GM21515 (cell line): ENCODE data around the gene PHKA2.

ENCODE experiments used
- ATAC-seq: cut with Tn5 transposase; IDR thresholded peaks from one replicate; pipeline ENCODE4 v1.9.1; 2021; ENCODE audit not compliant: unreplicated experiment

PHKA2 gene

DNA sequence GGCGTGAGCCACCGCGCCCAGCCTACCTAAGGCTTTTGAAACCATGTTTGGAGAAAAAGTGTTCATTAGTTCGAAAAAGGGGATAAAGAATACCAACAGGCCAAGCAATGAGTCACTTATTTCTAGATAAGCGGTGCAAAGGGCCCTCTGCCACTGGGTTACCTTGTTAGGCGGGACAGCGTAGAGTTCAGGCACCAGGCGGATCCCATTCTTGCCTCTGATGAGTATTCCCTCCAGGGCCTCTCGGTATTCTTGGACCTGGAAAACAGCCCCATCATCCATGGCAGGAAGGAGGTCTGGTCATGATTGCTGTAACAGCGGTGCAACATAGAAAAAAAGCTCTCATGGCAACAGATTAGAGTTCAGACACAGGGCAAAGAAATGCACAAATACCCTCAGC is 48.0 kb downstream of the PHKA2 start:
- no peak for ATAC-seq

GRCh38 chrX:18934708-18935107 is 49.2 kb downstream of the PHKA2 start:
- no peak for ATAC-seq

- no peak for ATAC-seq
Measured at GRCh38 chrX:18933617-18934016, 50.3 kb downstream of the PHKA2 start.

GRCh38 chrX:18931972-18932371 is 51.9 kb downstream of the PHKA2 start:
- no peak for ATAC-seq

DNA sequence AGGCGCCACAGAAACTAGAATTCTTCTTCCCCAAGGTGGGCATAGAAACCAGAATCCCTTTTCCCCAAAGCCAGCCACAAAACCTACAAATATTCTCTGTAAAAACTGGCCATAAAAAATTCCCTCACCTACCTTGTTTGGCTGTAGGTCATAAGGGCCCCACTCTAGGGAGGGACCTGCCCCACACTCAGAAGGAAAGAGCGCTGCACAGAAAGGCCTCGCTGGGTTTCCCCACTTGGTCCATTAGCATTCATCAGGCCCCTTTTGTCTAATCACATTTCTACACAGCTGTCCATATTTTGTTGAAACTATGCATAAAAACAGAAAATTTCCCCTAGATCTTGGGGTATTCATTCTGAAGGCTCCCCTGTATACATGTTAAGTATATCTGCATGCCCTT is 54.1 kb downstream of the PHKA2 start:
- ATAC-seq = no peak

DNA sequence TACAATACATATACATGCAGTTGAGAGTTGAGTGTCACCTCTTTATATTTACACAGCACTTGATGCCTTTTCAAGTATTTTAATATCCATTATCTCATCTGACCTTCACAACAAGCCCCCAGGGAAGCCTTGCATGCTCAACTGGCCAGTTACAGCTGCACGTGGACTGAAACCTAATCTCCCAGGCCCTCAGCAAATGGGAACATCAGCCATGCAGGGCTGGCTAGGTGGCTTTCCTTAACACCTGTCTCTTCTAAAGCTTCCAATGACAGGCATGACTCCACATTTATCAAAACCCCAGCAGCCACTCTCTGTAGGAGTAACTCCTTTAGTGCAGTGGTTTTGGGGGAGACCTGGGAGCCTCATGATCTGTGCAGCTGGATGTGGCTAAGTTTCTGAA is 56.4 kb downstream of the PHKA2 start:
- no peak for ATAC-seq

GRCh38 chrX:18924507-18925088 is 59.3 kb downstream of the PHKA2 start:
- no peak for ATAC-seq

DNA sequence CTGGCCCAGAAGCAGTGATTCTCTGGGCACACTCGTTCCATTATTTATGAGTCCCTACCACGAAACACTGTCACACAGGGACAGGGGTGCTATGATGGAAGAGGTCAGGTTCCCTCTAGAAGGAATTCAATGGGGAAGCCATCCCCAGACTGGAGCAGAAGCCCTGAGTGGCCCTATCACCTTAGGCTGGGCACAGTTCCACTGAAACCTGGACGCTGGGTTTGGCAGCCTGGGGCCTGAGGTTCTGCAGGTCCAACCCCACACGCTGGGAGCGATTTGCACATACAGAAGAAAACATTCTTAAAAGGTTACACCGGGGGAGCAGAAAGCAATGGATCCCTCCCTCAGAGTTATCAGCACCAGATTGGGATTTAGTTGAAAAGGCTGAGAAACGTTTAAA is 63.3 kb downstream of the PHKA2 start:
- ATAC-seq = no peak

DNA sequence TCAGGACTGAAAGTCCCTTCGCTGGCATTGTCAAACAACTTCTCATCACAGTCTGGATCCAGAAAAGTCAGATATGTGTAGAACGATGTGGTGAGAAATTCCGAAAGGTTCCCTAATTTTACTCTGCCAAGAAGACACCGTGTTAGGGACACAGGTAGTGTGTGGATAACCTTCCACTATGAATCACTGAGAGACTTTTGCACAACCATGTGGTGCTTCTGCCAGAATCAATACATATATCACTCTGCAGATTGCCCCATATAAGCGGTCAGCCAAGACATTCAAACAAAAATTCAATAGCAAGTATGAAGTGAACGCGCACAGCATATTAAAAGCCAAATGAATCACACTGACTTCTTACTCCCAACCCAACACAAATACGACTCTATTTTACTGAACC is 63.8 kb downstream of the PHKA2 start:
- no peak for ATAC-seq

DNA sequence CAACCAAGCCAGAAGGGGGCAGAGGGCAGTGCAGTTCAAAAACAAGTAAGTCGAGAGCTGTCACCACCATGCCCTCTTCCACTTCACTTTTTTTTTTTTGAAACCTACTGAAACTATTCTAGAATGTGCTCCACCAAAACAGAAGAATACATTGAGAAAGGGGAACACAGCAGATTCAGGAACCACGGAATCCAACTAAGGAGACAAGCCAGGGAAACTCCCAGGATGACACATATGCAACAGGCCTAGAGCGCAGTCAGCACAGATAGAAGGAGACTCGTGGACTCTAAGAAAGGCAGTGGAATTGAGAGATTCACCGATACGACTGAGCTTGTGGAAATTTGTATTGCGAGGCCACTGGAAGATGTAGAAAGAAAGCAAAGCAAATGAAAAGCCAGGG is 66.1 kb downstream of the PHKA2 start:
- no peak for ATAC-seq

DNA sequence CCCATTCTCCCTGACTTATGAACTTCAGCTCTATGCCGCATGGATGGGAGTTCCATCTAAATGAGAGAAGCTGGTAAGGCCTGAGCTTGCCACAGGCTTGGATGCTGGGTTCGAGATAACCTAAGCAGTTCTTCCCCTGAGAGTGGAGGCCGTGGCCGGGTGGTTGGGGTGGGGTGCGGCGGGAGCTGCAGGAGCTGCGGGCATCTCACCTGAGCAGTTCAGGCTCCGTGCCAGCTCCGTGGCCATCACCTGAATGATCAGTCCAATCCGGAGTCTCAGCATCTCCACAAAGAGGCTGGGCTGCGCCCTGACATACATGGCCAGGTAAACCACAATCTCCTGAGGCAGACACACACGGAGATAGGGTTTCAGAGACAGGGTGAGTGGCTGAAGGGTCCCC is 77.6 kb downstream of the PHKA2 start:
- no peak for ATAC-seq

- no peak for ATAC-seq
Measured at GRCh38 chrX:18900401-18900976, 83.4 kb downstream of the PHKA2 start.

DNA sequence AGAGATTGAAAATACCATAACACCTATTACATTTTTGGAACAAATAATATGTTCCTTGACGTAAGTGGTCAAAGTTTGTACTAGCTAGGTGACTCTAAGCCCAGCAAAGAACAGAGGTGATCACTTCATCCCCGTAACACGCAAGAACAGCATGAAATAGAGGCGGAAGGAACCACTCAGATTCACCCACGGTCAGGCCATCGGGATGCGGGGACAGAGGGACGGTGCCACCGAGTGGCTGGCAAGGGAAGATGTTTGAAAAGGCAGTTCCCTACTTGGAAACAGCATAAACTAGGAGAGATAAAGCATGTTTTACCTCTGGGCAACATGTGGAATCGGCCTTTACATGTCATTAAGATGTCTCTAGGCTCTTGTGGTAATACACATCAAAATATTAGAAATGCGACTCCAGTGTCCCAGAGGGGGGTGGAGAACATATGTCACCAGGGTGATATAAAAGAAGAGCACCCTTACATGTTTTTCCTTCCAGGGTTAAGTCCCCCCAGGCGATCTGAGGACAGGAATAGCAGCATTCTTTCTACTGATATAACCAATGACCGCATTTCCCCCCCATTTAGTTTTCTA is 84.0 kb downstream of the PHKA2 start:
- no peak for ATAC-seq

DNA sequence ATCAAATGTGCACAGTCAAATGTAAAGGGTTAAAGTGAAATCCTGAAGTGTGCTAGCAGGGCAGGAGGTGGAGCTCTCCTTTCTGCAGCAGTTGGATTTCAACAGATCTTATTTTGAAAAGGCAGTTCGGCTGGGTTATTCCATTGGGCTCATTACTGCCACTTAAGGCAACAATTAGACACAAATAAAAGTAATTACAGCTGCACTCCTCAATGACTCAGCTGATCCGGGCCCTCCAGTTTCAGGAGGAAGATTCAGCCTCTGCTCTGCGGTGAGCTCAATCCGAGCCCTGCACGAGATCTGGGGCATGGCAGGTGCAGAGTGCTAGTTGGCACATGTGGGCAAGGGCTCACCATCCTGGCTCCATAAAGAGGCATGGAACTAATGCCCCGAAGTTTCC is 85.4 kb downstream of the PHKA2 start:
- ATAC-seq = no peak

DNA sequence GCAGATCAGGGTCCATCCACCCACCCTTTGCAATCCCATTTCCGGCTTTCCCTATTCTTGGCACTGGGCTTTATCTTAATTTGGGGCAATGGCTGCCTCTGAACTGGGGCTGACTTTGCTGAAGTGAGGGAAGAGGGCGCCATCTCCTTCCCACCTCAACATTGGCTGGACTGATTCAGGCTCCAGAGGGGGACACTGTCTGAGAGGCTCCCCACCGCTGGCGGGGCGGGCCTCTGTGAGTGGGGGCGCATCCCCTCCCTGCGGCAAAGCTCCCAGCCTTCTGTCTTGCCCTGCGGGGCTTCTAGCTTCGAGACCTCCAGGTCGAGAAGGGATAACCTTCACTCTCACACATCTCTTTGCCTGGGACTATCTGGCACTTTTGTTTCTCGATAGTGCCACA is 85.8 kb downstream of the PHKA2 start:
- no peak for ATAC-seq

DNA sequence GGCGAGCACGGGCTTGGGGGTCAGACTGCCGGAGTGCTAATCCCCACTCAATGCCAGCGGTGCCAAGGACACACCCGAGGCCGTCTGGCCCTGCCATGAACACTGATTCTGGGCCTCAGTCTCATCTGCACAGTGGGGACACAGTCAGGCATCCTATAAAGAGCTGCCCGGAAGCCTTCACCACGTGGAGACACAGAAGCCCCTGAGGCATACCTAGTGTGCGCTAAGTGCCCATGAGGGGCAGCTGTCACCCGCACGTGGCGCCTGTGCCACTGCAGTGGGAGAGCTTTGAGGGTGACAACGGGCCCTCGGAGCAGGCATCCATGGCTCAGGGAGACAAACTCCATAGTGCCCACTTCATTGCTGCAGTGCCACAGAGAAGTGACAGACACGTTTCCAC is 86.3 kb downstream of the PHKA2 start:
- no peak for ATAC-seq

DNA sequence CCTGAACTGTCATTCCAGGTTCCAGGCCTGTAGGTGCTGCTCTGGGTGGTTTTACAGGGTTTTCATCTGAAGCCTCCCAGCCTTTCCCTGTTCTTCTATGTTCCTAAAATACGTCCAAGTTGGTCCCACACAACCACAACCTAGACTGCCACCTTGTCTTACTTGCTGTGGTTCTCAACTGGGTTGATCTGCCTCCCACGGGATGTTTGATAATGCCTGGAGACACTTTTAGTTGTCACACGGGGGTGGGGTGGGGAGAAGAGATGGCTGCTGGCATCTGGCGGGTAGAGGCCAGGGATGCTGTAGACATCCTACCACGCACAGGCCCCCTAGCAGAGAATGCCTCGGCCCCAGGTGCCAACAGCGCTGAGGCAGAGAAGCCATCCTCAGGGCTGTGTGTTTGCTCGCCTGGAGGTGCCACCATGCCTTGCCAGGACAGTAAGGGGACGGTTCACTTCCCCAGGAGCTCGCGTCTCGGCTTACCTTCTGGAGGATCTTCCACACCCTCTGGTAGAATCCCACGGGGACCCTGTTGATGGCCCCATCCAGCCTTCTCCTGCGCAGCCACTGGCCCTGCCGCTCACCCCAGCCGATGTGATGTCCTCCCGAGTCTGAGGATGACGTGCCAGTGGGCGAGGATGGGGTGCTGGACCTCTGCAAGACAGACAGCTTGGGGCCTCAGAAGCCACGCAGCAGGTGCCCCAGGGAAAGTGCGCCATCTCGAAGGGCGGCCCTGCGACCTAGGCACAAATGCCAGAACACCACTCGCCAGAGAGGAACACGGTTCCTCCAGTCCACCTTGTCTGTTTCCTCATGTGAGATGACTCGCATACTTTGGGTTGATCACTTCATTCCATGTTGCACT is 87.0 kb downstream of the PHKA2 start:
- ATAC-seq = no peak

- no peak for ATAC-seq
Measured at GRCh38 chrX:18895189-18895951, 88.5 kb downstream of the PHKA2 start.

DNA sequence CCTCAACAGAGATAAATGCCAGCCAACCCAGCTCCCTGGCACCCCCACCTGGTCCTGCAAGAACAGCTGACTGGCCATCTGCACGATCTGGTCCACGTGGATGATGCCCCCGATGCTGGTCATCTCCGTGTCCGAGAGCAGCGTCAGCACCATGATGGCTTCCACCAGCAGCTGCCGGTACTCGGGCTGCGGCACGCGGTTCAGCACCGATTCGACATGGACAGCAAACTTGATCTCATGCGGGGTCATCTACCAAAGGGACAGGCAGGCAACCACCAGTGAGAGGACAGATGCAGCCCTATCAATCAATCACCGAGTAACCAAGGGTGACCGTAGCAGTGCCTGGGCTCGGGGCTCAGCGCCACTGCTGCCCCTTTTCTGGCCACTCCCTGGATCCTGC is 89.8 kb downstream of the PHKA2 start:
- ATAC-seq = no peak

DNA sequence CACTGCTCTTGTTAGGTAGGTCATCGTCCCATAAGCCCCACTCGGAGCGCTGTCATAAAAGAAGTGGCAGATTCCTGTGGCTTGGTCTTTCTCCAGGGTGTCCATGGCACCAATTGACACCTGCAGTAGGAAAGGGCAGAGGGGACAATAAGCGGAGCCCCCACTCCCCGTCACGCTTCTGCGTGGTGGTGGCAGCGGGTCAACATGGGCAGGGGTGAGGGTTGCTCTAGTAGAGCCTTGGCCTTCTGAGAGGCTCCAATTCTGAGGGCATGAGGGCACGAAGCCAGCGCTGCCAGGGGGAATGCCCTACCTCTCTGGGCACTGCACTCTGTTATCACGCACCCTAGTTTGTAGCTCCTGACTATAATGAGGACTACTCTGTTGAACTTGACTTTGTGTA is 90.4 kb downstream of the PHKA2 start:
- ATAC-seq = no peak

DNA sequence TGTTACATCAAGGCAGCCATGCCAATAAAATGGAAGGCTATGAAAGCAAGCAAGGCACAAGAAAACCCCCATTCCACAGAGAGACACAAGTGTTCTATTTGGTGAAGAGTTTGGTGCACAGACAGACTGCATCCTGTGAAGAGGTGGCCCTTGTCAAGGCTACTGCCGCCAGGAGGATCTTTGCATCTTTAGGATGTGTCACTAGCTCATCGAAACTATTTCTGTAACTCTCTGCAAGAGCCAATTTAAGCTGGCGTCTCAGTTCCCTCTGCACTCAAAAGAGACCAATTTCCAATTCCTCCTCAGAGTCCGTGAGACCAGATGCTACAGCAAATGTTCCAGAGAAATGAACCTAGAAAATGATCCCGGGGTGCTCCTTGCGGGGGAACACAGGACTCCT is 91.0 kb downstream of the PHKA2 start:
- no peak for ATAC-seq
